Measurements from ENCODE around the gene DBH.

DBH gene

GRCh38 chr9:133635533-133636531, at the start of gene DBH:
Gene DBH, plus strand, starts transcription at chr9:133636363. Its CDS starts 9 bp downstream, at chr9:133636372.
- DNase-seq (ENCODE audit: low spot score): no peak

GRCh38 chr9:133587051-133587450, 49.1 kb upstream of the DBH start:
- no peak for DNase-seq (ENCODE audit: low spot score)

DNA sequence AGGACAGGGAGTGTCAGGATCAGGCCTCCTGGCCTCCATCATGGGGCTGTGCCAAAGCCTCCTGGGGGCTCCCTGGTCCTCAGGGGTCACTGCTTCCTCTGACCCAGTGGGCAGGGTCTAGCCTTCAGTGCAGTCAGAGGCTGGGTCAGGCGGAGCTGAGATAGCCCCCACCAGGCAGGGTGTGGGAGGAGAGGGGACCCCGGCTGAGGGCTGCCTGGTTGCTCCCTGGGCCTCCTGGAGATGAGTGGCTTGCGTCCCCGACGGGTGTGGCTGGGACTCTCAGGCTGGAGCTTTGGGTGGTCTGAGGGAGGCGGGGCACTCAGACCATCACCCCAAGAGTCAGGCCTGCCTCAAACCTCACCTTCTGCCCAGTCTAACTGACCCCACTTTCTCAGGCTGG, 48.7 kb upstream of the DBH start:
- DNase-seq (ENCODE audit: low spot score): no peak

DNA sequence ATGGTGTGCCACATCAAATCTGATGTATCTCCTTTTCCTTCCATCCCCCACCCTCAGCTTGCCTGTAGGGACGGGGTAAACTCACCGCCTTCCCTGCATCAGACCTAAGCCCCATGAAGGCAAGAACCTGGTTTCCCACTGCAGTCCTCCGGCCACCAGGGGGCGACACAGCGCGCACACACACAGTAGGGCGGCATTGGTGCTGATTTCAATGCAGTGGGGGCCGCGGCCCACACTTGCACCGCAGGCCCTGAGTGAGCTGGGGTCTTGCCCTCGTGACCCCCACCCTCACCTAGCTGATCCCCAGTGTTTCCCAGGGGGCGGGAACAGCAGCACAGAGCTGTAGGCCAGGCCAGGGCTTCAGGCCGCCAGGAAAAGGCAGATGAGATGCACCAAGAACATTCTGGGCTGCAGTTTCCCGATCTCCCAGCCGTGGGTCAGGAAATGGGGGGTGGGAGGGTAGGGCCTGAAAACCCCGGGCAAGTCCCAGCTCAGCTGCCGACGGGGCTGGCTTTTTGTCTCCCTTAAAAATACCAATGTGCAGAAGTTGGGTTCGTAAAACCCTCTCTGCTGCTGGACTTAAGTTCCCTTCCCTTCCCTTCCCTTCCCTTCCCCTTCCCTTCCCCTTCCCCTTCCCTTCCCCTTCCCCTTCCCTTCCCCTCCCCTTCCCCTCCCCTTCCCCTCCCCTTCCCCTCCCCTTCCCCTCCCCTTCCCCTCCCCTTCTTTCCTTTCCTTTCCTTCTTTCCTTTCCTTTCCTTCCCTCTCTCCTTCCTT, 46.5 kb upstream of the DBH start:
- DNase-seq (ENCODE audit: low spot score): no peak

GRCh38 chr9:133590231-133590855, 45.8 kb upstream of the DBH start:
- DNase-seq (ENCODE audit: low spot score): no peak

GRCh38 chr9:133591116-133591910, 44.9 kb upstream of the DBH start:
- no peak for DNase-seq (ENCODE audit: low spot score)

- DNase-seq (ENCODE audit: low spot score): no peak
These were observed 44.2 kb upstream of the DBH start for GRCh38 chr9:133591985-133592384.

GRCh38 chr9:133592731-133593409, 43.3 kb upstream of the DBH start:
- no peak for DNase-seq (ENCODE audit: low spot score)

DNA sequence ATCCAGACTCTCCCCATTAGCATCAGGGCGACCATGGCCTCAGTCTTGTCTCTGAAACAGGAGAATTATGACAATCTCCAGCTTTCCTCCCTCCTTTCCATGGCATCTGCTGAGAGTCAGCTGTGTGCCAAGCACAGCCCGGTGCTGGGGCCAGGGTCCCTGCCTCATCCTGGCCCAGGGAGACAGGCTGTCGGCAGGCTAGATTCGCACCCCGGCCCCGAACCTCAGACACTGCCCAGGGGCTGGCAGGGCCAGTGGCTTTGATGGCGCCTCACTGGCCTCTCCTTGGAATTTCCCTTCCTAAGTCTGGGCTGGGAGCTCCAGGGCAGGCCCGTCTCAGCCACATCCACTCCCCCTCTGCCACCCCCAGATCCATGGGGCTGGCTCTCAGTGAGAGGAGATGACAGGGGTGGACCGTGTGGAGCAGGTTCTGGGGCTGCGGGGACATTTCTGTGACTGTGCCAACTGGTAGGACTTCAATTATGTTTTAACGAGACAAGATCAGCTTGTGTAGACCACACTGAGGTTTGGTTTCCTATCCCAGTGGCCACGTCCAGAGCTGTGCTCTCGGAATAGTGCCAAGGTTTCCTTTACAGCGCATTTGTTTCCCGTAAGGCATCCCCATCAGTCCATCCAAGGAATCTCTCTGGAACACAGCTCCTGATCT, 42.4 kb upstream of the DBH start:
- no peak for DNase-seq (ENCODE audit: low spot score)

- DNase-seq (ENCODE audit: low spot score): no peak
These were observed 41.9 kb upstream of the DBH start for GRCh38 chr9:133594310-133594709.

DNA sequence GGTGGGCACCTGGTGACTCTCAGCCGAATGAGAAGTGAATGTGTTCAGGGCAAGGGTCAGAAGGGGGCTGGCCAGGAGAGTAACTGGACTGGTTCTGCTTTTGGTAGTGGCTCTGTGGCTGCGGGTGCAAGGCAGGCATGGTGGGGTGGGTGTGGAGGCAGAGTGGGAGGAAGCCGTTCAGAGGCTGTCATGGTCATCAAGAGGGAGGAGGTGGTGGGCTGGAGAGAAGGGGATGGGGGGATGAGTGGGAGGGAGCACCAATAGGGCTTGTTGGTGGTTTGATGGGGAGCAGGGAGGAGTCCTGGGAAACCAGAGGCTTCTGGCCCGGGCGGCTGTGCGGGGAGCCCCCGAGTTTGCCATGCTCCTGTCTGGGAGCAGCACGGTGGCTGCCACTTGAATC, 40.3 kb upstream of the DBH start:
- no peak for DNase-seq (ENCODE audit: low spot score)

DNA sequence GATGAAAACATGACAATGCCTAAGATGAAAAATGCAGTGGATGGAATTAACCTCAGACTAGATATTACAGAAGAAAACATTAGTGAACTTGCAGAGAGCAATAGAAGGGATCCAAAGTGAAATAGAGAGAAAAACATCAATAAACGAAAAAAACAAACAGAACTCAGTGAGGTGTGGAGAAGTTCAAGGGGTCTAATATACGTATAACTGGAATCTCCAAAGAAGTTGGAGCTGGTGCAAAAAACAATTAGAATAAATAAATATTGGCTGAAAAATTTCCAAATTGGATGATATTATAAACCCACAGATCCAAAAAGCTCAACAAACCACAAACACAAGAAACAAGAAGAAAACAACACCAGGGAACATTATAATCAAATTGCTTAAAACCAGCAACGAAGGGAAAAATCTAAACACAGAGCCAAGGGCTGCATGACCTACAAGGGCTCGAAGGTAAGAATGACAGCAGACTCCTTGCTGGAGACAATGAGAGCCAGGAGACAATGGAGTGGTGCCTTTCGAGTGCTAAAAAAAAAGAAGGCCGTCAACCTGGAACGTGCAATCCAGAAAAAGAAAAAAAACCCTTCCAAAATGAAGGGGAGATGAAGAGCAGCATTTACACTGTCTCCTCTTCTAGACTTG, 38.7 kb upstream of the DBH start:
- no peak for DNase-seq (ENCODE audit: low spot score)

DNA sequence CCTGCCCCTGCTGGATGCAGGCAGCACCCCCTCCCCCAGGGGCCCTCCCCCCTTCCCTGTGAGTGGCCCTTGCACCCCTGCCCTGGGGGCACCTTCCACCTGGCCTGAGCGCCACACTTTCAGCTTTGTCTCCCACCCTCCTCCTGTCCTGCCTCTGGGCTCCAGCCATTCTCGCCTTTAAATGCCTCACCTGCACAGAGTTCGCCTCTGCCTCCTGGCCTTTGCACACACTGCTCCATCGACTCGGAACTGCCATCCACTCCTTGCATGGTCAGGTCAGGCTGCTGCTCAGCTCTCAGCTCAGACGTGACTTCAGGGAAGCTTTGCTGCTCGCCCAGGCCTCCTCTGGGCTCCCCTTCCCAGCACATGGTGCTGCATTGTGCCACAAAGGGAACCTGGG, 37.2 kb upstream of the DBH start:
- no peak for DNase-seq (ENCODE audit: low spot score)

DNA sequence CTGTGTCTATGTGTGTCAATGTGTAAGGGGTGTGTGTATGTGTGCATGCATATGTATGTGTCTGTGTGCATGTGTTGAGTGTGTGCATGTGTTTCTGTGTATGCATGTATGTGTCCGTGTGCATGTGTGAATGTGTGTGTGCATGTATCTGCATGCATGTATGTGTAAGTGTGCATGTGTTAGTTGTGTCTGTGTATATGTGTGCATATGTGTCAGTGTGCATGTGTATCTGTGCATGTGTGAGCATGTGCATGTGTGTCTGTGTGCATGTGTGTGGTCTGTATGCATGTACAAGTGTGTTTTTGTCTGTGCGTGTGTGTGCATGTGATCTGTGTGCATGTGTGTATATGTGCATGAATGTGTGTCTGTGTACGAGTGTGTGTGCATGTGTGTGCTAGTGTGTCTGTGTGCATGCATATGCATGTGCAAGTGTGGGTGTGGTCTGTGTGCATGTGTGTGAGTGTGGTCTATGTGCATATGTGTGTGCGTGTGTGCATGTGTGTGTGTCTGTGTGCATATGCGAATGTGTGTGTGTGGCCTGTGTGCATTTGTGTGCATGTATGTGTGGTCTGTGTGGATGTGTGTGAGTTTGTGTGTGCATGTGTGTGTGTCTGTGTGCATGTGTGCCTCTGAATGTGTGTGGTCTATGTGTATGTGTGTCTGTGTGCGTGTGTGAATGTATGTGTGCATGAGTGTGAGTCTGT, 36.5 kb upstream of the DBH start:
- DNase-seq (ENCODE audit: low spot score): no peak

DNA sequence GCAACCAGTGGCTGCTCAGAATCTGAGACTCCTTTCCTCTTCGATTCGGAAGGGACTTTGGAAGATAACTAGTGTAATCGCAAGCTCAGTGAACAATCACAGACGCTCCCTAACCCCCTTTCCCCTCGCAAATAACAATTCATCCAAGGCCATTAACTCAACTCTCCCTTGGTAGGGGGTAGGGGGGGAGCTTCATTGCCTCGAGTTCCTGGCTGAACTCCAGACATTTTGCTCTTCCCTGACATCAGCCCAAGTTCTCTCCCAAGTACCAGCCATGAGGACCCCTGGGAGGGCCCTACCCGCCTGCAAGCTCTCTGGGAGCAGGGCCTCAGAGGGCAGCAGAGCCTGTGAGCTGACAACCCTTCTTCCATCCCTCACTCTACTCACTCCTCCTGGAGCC, 35.4 kb upstream of the DBH start:
- no peak for DNase-seq (ENCODE audit: low spot score)

DNA sequence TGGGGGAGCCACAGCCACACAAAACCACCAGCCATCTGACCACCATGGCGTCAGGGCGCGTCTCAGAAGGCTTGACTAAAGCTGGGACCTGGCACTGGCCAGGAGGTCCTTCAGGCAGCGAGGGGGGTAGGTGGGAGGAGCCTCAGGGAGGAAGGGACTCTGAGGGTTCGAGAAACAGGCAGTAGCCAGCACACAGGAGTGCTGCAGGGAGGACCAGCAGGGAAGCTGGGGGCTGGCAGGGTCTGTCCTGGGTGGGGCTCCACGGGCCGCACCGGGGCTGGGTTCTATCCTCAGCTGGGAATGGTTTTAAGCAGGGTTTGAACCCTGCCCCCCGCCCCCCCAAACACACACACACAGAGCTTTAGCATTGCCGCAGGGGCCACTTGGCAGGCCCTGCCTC, 34.4 kb upstream of the DBH start:
- DNase-seq (ENCODE audit: low spot score): no peak

DNA sequence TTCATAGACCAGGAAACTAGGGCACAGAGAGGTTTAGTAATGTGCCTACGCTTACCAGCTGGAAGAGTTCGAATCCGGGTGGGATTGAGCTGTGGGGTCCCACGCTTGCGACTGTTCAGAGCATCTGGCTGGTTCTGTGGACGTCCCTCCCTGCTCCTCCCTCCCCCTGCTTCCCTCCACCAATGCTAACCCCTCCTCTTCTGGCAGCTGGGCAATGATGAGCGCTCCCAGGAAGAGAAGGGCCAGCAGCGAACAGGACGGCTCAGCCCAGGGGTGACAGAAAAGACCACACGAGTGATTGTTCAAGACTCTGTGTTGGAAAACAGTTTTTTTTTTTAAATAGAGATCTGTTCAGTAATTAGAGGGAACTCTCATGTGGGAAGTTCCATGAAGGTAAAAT, 33.9 kb upstream of the DBH start:
- DNase-seq (ENCODE audit: low spot score): no peak

DNA sequence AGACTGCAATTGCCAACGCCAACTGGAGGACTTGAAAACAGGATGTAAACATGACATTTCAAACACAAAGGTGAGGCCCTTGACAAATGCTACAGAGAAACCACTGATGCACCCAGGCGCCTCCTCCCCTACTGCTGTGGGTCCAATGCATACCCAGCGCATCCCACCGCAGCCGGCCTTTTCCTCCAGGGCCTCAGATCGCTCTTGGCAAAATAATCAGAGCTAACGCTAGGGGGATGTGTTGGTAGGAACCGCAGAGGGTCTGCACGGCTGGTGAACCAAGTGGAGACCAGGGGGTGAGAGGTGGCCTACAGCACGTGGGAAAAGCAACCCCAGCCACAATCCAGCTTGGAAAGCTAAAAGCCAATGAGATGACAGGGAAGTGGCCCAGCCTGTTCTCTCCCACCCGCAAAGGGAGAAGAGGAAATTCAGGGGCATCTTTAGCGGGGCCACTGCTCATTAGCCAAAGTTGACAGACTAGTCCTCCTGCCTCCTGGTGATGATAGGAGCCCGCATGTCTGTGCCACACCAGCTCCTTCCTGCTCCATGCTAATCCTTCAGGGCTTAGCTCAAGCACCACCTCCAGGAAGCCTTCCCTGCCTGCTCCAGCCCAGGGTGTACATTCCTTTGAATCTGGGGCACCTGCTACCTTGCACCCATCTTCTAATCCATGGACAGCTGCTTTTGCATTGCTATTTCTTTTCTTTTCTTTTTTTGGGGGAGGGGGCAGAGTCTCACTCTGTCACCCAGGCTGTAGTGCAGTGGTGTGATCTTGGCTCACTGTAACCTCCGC, 32.8 kb upstream of the DBH start:
- DNase-seq (ENCODE audit: low spot score): no peak

DNA sequence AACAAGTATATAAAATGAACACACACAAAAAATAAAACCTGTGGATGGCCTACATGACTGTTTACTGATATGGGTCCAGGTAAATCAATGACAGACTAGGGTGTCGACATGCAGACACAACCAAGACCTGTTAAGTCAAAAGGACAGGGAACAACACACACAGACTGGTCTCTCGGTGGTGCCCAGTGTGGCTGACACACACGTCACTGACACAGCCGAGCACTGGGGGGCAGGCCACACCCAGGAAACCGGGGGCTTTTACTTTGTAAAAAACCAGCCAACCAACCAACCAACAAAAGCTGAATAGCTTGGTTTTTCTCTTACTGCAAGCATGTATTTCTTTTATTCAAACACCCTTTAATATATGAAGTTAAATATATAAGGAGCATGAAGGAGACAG, 31.9 kb upstream of the DBH start:
- no peak for DNase-seq (ENCODE audit: low spot score)

All from COLO829 (cell line).